ENCODE data around the gene DDB1. TPM values are rescaled to one million over a fixed set of nuclear protein-coding genes. Genes with fewer than 3 reads are reported as not detected.
A peak's percentile ranks its signal among the peaks of the same experiment; 100 is the strongest.

Gene DDB1
- total and polyA plus RNA-seq, 2 of the 4 experiments (the other 2 are of a cell fraction) = 221 to 412 TPM

GRCh38 chr11:61367406-61367805 is 34.5 kb upstream of the DDB1 start:
- no peak overlapping the region for H3K23ac ChIP-seq (ENCODE audit: low read depth, low read length)
- WGBS, 2 experiments (ENCODE audit: extremely low coverage in 2 of 2, insufficient read length in 1 of 2) = 100% methylated on average over 1 of the region's 6 CpGs; no CpG with 5 or more reads in 1 of the 2 experiments
- POLR2A ChIA-PET (ENCODE audit: unreplicated experiment) = no interaction called here

More at GRCh38 chr11:61367406-61367805, 34.5 kb upstream of the DDB1 start:
- H3K9ac ChIP-seq (ENCODE audit: low read depth, low read length) = no peak overlapping the region
- no peak overlapping the region for H4K91ac ChIP-seq (ENCODE audit: insufficient read depth, low read depth, low read length)
- no peak overlapping the region for H3K18ac ChIP-seq (ENCODE audit: low read depth, low read length)
- no peak overlapping the region for H3K4me2 ChIP-seq (ENCODE audit: low read depth, low read length)
- no peak overlapping the region for H2AFZ ChIP-seq (replicated peaks; ENCODE audit: low read length, poor library complexity)
- no TSS peak for BruUV-seq (replicated peaks)
- no peaks in the 10 kb centered on the region for H3K27me3 ChIP-seq (ENCODE audit: control insufficient read depth, insufficient read depth, low read length)
- H2BK5ac ChIP-seq (ENCODE audit: low read depth, low read length, poor library complexity, severe bottlenecking) = no peak overlapping the region
- 0 out of 2 replicates have a peak, but pooled peaks cover 3% of the 10 kb centered on the region for H3K9me1 ChIP-seq (ENCODE audit: insufficient read depth, low read length)
- H2BK120ac ChIP-seq (ENCODE audit: low read depth, low read length) = no peak overlapping the region
- H2AK9ac ChIP-seq (replicated peaks; ENCODE audit: low read depth, low read length, poor library complexity) = no peak overlapping the region
- H2AK5ac ChIP-seq (ENCODE audit: low read depth, low read length) = no peak overlapping the region
- DNase-seq (no peak), ATAC-seq (ENCODE audit: low read depth) (no peak)
- no peak overlapping the region for H3K4me3 ChIP-seq (ENCODE audit: insufficient read depth, low read depth, low read length)
- dilution Hi-C loops (cut with HindIII; ENCODE audit: low sequenced_read_pairs, unreplicated experiment) (no loop called here), in situ Hi-C loops (cut with MboI; ENCODE audit: low sequenced_read_pairs) (no loop called here), intact Hi-C loops (cut with micrococcal nuclease) (no loop called here)
- H4K20me1 ChIP-seq (ENCODE audit: insufficient read depth, low read length) = no peaks in the 10 kb centered on the region
- TF ChIP-seq CEBPB (IDR thresholded peaks at IDR 0.05; ENCODE audit: low read depth, low read length) (no peak), MAFK (IDR thresholded peaks at IDR 0.05; ENCODE audit: low read depth, low read length) (peak; percentile 18; the same call in 1 of the 2 replicates)
- H3K27ac ChIP-seq (ENCODE audit: insufficient read depth, low read length) = no peak overlapping the region
- H3K56ac ChIP-seq (ENCODE audit: extremely low read depth, insufficient read depth, low read length) = no peak overlapping the region
- H4K8ac ChIP-seq (ENCODE audit: low read depth in 2 of 2, low read length in 2 of 2) = no peak overlapping the region
- H2BK20ac ChIP-seq (ENCODE audit: low read depth, low read length) = no peak overlapping the region
- H3K4me1 ChIP-seq (ENCODE audit: control insufficient read depth, insufficient read depth, low read length) = peaks cover 11% of the 10 kb centered on the region
- peaks cover 35% of the 10 kb centered on the region for H3K36me3 ChIP-seq (ENCODE audit: control insufficient read depth, insufficient read depth, low read length)
- CTCF ChIA-PET = interaction anchor here (1.1 kb wide), 1 partner anchor 19 kb away, joined by 3 read pairs; no protein-coding TSS in a partner anchor
- no peak overlapping the region for H2BK15ac ChIP-seq (ENCODE audit: low read depth, low read length)
- no peak overlapping the region for H4K5ac ChIP-seq (ENCODE audit: low read depth, low read length)
- H3K14ac ChIP-seq (replicated peaks; ENCODE audit: low read depth, low read length) = no peak overlapping the region
- no peaks in the 10 kb centered on the region for H3K9me3 ChIP-seq (ENCODE audit: control insufficient read depth, insufficient read depth, low read length)
- peaks cover 27 to 44% of the 10 kb centered on the region in 2 experiments for H3K79me1 ChIP-seq (ENCODE audit: low read depth in 1 of 2, low read length in 2 of 2)
- H3K4ac ChIP-seq (ENCODE audit: low read depth, low read length) = no peak overlapping the region
